T-helper 2 cell treated with Interferon-gamma antibody and Interleukin-4, amounts not matched to agents 5 μg/mL and 100 μg/mL, for 36 hours (primary cell): ENCODE measurements around the gene CERS1.

Experiments
- DNase-seq: peaks from one replicate; pipeline ENCODE4 v3.0.0; 2021; ENCODE audit warnings: low spot score
- H3K27ac Mint-ChIP-seq: one replicate; pipeline ENCODE4 v1.8.0; 2021; ENCODE audit warnings: mild to moderate bottlenecking, mixed read lengths
- H3K27me3 Mint-ChIP-seq: one replicate; pipeline ENCODE4 v1.8.0; 2021; ENCODE audit warnings: low read depth, mixed read lengths
- H3K36me3 Mint-ChIP-seq: one replicate; pipeline ENCODE4 v1.8.0; 2021; ENCODE audit warnings: low read depth, mixed read lengths
- H3K4me1 Mint-ChIP-seq: one replicate; pipeline ENCODE4 v1.8.0; 2021; ENCODE audit warnings: low read depth, mixed read lengths
- H3K4me3 Mint-ChIP-seq: one replicate; pipeline ENCODE4 v1.8.0; 2022; ENCODE audit warnings: mild to moderate bottlenecking, moderate library complexity, mixed read lengths
- H3K9me3 Mint-ChIP-seq: one replicate; pipeline ENCODE4 v1.8.0; 2021; ENCODE audit warnings: mixed read lengths

CERS1 gene

GRCh38 chr19:18865973-18866799, 29.8 kb downstream of the CERS1 start:
- H3K27ac Mint-ChIP-seq = no peak overlapping the region
- H3K4me1 Mint-ChIP-seq = peaks cover 3% of the 10 kb centered on the region
- H3K36me3 Mint-ChIP-seq = peaks cover 43% of the 10 kb centered on the region
- no peaks in the 10 kb centered on the region for H3K9me3 Mint-ChIP-seq
- peaks cover 4% of the 10 kb centered on the region for H3K27me3 Mint-ChIP-seq
- DNase-seq = peak; percentile 55
- no peak overlapping the region for H3K4me3 Mint-ChIP-seq

DNA sequence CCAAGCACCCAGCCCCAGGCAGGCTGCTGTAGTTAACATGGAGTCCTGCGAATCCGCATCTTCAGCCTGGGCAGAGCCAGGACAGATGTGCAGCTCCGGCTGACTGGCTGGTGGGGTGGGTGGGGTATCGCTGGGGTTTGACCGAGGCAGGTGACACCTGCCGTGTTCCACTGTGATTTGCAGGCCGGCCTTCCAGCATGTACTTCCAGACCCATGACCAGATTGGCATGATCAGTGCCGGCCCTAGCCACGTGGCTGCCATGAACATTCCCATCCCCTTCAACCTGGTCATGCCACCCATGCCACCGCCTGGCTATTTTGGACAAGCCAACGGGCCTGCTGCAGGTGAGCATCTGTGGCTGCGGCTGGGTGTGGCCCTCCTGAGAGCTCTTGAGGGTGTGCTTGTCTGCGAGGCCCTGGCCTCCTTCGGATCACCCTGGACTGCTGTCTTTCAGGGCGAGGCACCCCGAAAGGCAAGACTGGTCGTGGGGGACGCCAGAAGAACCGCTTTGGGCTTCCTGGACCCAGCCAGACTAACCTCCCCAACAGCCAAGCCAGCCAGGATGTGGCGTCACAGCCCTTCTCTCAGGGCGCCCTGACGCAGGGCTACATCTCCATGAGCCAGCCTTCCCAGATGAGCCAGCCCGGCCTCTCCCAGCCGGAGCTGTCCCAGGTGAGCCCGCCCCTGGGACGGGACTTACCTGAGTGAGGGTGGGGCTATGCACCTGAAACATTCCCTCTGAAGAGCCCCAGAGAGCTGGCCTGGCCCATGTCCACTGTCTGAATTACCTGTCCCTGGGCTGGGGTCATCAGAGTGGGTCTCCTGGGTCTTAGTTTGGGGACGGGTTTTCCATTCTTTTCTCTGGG, 30.6 kb downstream of the CERS1 start:
- Mint-ChIP-seq H3K36me3 (peaks cover 47% of the 10 kb centered on the region), H3K27me3 (no peaks in the 10 kb centered on the region), H3K4me1 (no peaks in the 10 kb centered on the region), H3K9me3 (no peaks in the 10 kb centered on the region), H3K4me3 (no peak overlapping the region), H3K27ac (no peak overlapping the region)
- DNase-seq = no peak

DNA sequence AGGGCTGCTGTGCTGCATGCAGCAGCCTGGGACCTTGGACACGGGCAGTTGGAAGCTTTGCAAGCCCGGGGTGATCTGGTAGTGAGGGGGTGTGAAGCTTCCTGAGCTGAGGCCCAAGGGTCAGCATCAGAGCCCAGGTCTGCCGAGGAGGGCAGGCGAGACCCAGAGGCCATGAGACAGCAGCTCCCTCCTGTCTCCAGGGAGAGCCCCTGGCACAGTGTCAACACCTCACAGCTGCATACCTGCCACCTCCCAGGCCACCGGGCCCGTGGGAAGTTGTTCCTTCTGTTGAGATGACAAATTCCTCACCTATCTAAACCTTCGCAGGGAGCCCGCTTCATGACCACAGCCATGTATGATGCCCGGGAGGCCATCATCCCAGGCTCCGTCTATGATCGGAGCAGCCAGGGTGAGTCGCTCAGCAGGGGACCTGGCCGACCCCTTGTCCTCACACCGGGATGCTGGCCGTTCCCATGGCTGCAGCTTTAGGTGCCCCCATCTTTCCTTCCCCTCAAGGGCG, 32.1 kb downstream of the CERS1 start:
- Mint-ChIP-seq H3K4me3 (no peak overlapping the region), H3K27me3 (no peaks in the 10 kb centered on the region), H3K27ac (no peak overlapping the region), H3K9me3 (no peaks in the 10 kb centered on the region), H3K4me1 (no peaks in the 10 kb centered on the region), H3K36me3 (peaks cover 47% of the 10 kb centered on the region)
- no peak for DNase-seq

- Mint-ChIP-seq H3K27ac (no peak overlapping the region), H3K27me3 (no peaks in the 10 kb centered on the region), H3K4me3 (no peak overlapping the region), H3K4me1 (no peaks in the 10 kb centered on the region), H3K36me3 (peaks cover 47% of the 10 kb centered on the region), H3K9me3 (no peaks in the 10 kb centered on the region)
- no peak for DNase-seq
These were observed 32.7 kb downstream of the CERS1 start for GRCh38 chr19:18862976-18863842.

DNA sequence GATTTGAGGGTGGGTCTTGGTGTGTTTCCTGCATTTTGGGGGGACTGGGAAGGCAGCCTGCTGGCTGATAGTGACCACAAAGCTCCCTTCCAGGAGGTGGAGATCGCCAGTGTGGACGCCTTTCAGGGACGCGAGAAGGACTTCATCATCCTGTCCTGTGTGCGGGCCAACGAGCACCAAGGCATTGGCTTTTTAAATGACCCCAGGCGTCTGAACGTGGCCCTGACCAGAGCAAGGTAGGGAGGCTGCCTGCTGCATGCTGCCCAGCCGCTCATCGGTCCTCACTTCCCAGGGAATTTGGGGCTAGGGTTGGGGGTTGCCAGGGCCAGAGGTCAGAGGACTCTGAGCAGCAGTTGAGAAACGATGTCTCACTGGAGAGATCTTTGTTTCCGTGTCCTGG, 34.0 kb downstream of the CERS1 start:
- no peaks in the 10 kb centered on the region for H3K9me3 Mint-ChIP-seq
- no peak overlapping the region for H3K4me3 Mint-ChIP-seq
- no peak overlapping the region for H3K27ac Mint-ChIP-seq
- H3K36me3 Mint-ChIP-seq = peaks cover 42% of the 10 kb centered on the region
- no peaks in the 10 kb centered on the region for H3K4me1 Mint-ChIP-seq
- H3K27me3 Mint-ChIP-seq = no peaks in the 10 kb centered on the region
- no peak for DNase-seq

- Mint-ChIP-seq H3K4me1 (no peaks in the 10 kb centered on the region), H3K4me3 (no peak overlapping the region), H3K36me3 (peaks cover 45% of the 10 kb centered on the region), H3K9me3 (no peaks in the 10 kb centered on the region), H3K27ac (no peak overlapping the region), H3K27me3 (no peaks in the 10 kb centered on the region)
- DNase-seq = no peak
These were observed 34.7 kb downstream of the CERS1 start for GRCh38 chr19:18861235-18861634.

GRCh38 chr19:18860725-18861124, 35.2 kb downstream of the CERS1 start:
- Mint-ChIP-seq H3K4me3 (no peak overlapping the region), H3K9me3 (no peaks in the 10 kb centered on the region), H3K27me3 (no peaks in the 10 kb centered on the region), H3K27ac (no peak overlapping the region), H3K4me1 (no peaks in the 10 kb centered on the region), H3K36me3 (peaks cover 42% of the 10 kb centered on the region)
- DNase-seq = no peak

DNA sequence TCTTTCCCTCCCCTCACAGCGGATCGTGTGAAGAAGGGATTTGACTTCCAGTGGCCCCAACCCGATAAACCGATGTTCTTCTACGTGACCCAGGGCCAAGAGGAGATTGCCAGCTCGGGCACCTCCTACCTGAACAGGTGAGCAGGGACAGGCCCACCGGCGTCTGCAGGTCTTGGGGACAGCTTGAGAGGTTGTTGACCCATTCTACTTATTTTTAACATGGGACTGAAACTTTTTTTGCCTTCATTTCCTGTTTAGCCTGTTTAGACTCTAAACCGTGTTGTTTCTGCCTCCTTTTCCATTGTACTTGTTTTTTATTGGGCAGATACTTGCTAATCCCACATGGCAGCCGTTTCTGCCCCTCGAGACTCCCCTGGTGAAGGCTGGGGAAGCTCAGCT, 35.7 kb downstream of the CERS1 start:
- Mint-ChIP-seq H3K27me3 (no peaks in the 10 kb centered on the region), H3K4me3 (no peak overlapping the region), H3K4me1 (no peaks in the 10 kb centered on the region), H3K9me3 (no peaks in the 10 kb centered on the region), H3K36me3 (peaks cover 45% of the 10 kb centered on the region), H3K27ac (no peak overlapping the region)
- DNase-seq = no peak

DNA sequence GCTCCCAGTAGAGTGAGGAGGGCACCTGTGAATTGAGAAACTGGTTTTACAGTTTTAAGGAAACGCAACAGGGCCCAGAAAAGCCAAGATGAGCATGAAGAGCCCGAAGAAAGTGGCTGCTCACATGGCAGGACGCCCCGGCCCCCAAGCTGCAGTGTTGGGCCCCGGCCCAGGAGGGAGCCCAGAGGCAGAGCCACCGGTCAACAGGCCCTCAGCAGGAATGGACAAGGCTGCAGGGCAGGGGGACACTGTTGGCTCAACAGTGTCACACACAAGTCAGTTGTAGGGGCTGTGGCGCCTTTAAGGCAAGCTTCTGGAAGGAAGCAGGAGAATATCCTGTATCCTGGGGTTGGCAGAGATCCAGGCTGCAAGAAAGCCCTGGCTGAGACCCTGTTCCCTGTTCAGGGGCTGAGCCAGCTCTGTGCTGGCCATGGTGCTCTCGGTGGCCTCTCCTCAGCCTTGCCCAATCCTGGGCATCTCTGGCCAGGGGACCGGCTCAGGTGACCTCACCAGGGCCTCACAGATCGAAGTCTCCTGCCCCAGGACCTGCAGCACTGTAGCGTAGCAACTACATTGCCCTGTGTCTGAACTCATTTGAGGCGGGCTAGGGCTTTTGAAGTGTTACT, 36.2 kb downstream of the CERS1 start:
- H3K27ac Mint-ChIP-seq = no peak overlapping the region
- H3K9me3 Mint-ChIP-seq = no peaks in the 10 kb centered on the region
- no peaks in the 10 kb centered on the region for H3K27me3 Mint-ChIP-seq
- H3K4me1 Mint-ChIP-seq = no peaks in the 10 kb centered on the region
- H3K36me3 Mint-ChIP-seq = peaks cover 46% of the 10 kb centered on the region
- no peak overlapping the region for H3K4me3 Mint-ChIP-seq
- DNase-seq = no peak

GRCh38 chr19:18858906-18859646, 36.9 kb downstream of the CERS1 start:
- no peaks in the 10 kb centered on the region for H3K27me3 Mint-ChIP-seq
- H3K9me3 Mint-ChIP-seq = no peaks in the 10 kb centered on the region
- no peaks in the 10 kb centered on the region for H3K4me1 Mint-ChIP-seq
- no peak for DNase-seq
- H3K4me3 Mint-ChIP-seq = no peak overlapping the region
- H3K36me3 Mint-ChIP-seq = peaks cover 45% of the 10 kb centered on the region
- H3K27ac Mint-ChIP-seq = no peak overlapping the region

- Mint-ChIP-seq H3K27ac (no peak overlapping the region), H3K27me3 (no peaks in the 10 kb centered on the region), H3K9me3 (no peaks in the 10 kb centered on the region), H3K36me3 (peaks cover 47% of the 10 kb centered on the region), H3K4me1 (no peaks in the 10 kb centered on the region), H3K4me3 (no peak overlapping the region)
- no peak for DNase-seq
These were observed 38.7 kb downstream of the CERS1 start for GRCh38 chr19:18857223-18857622.

- no peak for DNase-seq
- Mint-ChIP-seq H3K27ac (no peak overlapping the region), H3K36me3 (peaks cover 41% of the 10 kb centered on the region), H3K4me1 (no peaks in the 10 kb centered on the region), H3K27me3 (no peaks in the 10 kb centered on the region), H3K4me3 (no peak overlapping the region), H3K9me3 (no peaks in the 10 kb centered on the region)
These were observed 39.4 kb downstream of the CERS1 start for GRCh38 chr19:18856385-18857126.
